NCI-H510A treated with DMSO at 0.1 percent for 48 hours (cell line): Measurements from ENCODE around the gene ZNF446.
"Not testable (repeated sequence)": the region's sequence is repeated elsewhere in the genome, so short reads cannot be mapped to it uniquely, and the experiment has no call there.

Experiments
- DNase-seq: peaks from one replicate; lab custom pipeline; 2025; lab: John Stamatoyannopoulos, UW

ZNF446 gene

GRCh38 chr19:58475714-58476497 lies at the start of gene ZNF446:
ZNF446 (plus strand) TSS chr19:58476352; CDS start chr19:58477219, 867 bp downstream.
- DNase-seq, result peak; percentile 97

DNA sequence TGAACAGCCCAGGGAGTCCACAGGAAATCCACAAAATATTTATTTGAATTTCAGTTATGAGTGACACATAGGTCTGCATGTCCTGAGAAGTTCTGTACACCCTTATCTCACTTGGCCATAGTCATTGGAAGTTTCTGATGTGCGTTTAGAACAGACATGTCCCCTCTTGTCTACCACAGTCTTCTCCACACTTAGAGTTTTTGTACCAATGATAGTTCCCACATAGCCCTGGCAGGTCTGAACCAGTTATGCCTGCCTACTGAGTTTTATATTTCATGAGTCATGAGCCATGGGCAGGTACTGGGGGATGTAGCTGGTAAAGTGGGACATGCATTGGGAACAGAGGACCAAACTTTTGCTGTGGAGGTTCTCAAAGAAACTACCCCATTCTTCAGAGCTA lies 47.5 kb upstream of the ZNF446 start:
- DNase-seq, result no peak

- DNase-seq, result no peak
Measured at GRCh38 chr19:58429745-58430144, 46.4 kb upstream of the ZNF446 start.

GRCh38 chr19:58434217-58434616 lies 41.9 kb upstream of the ZNF446 start:
- no peak for DNase-seq

DNA sequence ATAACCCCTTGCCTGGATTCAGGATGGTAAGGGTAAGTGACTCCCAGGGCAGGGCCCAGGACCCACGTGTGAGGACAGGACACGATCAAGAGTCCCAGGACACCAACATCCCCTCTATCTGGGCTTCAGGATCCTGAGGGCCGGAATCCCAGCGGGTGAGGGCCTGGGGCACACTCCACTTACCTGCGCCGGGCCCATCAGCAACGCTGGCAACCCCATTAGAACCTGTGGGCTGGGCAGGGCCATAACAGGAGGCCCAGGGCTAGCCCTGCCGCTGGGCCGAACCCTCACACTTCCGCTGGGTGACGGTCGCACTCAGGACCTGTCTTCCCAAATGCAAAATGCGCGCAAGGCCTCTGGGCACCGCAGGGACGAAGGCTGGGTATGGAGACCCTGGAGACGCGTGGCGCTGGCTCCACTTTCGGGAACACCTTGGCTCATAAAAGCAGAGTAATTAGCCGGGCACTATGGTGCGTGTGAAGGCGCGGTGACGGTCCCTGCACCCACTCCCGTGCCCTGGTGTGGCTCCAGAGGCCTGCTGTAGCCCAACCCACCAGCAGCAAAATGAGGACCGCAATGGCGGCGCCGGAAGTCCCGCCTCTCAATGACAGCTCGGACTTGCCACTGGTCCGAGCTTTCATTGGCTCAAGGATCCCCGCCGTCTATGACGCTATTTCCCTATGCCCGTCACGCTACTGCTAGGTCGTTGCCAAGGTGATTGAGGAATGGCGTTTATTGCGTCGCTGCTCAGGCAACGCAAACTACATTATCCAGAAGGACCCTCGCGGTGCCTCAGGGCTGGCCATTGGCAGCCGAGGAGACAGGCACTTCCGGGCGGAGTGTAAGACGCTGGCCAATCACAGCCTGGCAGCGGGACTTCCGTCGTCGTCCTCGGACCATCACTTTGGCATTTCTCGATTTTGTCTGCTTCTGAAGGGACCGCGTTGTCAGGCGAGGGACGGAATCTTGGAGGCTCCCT lies 36.3 kb upstream of the ZNF446 start, which contains the start of gene ZNF132:
TSS of gene ZNF132 (minus strand) at position 578 of the 979 bp plus-strand sequence. CDS start at position 246, 332 bp downstream.
- DNase-seq, result peak; percentile 94

GRCh38 chr19:58440556-58440955 lies 35.6 kb upstream of the ZNF446 start:
- DNase-seq, result no peak

DNA sequence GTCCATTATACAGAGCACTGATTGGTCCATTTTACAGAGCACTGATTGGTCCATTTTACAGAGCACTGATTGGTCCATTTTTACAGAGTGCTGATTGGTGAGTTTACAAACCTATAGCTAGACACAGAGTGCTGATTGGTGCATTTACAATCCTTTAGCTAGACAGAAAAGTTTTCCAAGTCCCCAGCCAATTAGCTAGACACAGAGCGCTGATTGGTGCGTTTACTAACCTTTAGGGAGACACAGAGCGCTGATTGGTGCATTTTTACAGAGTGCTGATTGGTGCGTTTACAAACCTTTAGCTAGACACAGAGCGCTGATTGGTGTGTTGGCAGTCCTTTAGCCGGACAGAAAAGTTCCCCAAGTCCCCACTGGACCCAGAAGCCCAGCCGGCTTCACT lies 33.2 kb upstream of the ZNF446 start:
- not testable (repeated sequence) for DNase-seq

DNA sequence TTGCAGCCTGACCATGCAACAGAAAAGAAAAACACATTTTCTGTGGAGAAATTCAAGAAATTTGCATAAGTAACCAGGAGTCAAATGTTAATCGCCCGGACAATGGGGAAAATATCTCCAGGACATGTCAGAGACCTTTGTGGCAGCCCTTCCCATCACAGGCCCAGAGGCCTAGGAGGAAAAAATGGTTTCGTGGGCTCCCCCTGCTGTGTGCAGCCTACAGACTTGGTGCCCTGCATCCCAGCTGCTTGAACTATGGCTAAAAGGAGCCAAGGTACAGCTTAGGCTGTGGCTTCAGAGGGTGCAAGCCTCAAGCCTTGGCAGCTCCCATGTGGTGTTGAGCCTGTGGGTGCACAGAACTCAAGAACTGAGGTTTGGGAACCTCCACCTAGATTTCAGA lies 27.3 kb upstream of the ZNF446 start:
- DNase-seq, result not testable (repeated sequence)

- not testable (repeated sequence) for DNase-seq
Measured at GRCh38 chr19:58449980-58450379, 26.2 kb upstream of the ZNF446 start.

DNA sequence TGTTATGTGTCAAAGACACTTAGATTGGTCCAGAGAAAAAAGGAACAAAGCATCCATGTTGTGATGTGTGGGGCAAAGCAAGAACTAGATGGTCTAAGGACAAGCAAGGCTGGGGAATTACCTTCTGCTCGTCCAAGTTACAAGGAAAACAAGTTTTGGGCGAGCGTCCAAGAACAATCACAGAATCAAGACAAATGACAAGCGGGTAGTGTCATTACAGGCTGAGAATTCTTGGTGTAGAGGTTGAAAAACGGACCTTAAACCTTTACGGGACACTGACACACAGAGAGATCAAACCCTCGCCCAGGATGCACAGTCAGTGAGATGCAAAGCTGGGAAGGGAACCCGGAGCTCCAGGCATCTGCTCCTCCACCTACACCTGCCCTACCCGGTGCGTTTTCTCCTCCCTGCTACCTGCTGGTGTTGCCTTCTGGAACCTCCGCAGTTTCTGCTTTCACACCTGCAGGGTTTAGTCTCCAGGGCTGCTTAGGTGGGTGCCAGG lies 25.2 kb upstream of the ZNF446 start:
- DNase-seq, result peak; percentile 70

DNA sequence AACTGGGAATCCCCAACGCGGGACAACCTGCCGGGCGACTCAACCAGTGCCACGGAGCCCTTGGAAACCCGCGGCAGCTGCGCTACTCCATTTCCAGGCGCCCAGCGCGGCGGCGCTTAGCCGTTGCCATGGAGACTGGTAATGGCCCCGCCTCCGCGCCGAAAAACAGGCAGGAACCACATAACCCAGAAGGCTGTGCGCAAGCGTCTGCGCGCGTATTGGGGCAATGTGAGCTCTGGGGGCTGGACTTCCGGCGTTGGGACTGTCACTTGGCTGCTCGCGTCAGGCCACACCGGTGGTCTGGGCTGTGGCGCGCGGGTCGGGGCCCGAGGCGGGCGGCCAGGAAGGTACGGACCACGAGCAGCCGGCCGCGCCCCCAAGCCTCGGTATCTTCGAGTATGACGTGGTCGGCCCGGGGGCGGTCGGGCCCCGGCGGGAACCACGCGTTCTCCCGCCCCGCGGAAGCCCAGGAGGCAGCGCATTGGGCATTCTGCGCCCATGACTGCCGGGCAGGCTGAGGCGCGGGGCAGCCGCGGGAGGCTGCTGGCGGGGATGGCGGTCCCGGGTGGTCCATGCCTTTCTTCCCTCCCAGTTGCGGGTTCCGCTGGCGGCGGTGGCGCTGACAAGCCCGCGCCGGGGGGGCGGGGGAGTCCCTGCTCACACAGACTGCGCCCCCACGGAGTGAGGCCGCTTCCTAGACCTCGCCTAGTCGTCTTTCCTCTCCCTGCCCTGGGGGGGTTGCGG lies 24.6 kb upstream of the ZNF446 start, which contains the start of gene ZNF324B:
TSS of gene ZNF324B (plus strand) at position 265 of the 744 bp plus-strand sequence. CDS start 2,080 bp downstream, outside the sequence.
- peak; percentile 92 for DNase-seq

DNA sequence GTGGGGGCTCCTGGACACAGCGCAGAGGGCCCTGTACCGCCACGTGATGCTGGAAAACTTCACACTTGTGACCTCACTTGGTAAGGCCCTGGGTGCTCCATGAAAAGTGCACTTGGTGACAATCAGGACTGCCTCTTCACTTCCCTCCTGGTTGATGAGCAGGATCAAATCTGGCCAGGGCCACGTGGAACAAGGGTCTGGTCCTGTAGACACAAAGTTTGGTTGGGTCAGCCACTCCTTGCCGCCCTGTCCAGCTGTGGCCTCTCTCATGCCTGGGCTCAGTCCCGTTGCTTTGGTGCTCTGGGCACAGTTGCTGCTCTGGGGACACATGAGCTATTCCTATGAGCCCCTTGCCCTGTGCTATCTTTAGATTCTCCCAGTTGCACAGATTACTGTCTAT lies 22.4 kb upstream of the ZNF446 start:
- no peak for DNase-seq

DNA sequence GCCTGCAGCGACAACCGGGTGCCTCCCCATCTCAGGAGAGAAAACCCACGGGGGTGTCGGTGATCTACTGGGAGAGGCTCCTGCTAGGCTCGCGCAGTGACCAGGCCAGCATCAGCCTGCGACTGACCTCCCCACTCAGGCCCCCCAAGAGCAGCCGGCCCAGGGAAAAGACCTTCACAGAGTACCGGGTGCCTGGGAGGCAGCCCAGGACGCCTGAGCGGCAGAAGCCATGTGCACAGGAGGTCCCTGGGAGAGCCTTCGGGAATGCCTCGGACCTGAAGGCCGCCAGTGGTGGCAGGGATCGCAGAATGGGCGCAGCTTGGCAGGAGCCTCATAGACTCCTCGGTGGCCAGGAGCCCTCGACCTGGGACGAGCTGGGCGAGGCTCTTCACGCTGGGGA lies 20.8 kb upstream of the ZNF446 start:
- DNase-seq, result no peak

DNA sequence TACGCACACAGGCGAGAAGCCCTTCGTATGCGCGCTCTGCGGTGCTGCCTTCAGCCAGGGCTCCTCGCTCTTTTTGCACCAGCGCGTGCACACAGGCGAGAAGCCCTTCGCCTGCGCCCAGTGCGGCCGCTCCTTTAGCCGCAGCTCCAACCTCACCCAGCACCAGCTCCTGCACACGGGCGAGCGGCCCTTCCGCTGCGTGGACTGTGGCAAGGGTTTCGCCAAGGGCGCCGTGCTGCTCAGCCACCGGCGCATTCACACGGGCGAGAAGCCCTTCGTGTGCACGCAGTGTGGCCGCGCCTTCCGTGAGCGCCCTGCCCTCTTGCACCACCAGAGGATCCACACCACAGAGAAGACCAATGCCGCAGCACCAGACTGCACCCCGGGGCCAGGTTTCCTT lies 20.0 kb upstream of the ZNF446 start:
- DNase-seq, result no peak

- DNase-seq, result no peak
Measured at GRCh38 chr19:58460039-58460438, 16.1 kb upstream of the ZNF446 start.

DNA sequence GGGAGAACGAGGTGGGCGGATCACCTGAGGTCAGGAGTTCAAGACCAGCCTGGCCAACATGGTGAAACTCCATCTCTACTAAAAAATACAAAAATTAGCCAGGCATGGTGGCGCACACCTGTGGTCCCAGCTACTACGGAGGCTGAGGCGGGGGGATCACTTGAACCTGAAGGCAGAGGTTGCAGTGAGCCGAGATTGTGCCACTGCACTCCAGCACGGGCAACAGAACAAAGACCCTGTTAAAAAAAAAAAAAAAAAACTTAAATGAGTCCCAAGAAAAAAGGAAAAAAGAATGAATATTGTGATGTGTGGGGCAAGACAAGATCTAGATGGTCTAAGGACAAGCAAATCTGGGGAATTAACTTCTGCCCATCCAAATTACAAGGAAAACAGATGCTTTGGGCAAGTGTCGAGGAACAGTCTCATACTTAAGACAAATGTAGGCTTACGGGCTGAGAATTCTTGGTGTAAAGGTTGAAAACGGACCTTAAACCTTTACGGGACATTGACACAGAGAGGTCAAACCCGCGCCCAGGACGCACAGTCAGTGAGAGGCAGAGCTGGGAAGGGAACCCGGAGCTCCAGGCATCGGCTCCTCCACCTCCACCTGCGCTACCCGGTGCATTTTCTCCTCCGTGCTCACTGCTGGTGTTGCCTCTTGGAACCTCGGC lies 9.9 kb upstream of the ZNF446 start:
- no peak for DNase-seq

GRCh38 chr19:58466760-58467589 lies 9.2 kb upstream of the ZNF446 start, which contains the start of gene ZNF324:
ZNF324 (plus strand) TSS chr19:58467080; CDS start chr19:58469186, 2,106 bp downstream.
- peak; percentile 92 for DNase-seq

DNA sequence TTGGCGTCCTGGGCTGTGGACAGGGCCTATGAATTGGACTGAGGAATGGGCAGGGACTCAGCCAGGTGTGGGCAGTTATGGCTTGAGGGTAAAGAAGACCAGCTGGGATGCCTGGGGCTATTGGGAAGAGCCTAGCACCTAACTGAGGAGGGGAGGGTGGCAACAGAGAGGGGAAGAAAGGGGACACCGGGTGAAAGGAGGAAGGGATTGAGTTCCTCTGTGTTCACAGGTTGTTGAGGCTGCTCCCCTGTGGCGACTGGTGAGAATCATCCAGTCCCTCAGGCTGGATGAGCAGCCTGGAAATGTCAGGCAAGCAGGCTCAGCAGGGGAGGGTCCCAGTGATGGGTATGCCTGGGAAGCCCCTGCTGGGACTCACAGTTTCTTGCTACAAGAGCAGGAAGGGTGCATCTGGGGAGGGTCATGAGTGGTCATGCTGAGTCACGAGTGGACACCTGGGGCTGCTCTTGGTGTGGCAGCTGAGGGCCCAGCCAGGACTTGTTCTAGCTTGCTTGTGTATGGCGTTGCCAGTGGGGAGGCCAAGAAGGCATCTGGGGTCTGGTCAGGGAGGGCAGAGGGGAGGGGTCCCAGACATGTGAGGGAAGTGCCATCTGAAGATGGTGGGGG lies 7.8 kb upstream of the ZNF446 start:
- DNase-seq, result no peak

DNA sequence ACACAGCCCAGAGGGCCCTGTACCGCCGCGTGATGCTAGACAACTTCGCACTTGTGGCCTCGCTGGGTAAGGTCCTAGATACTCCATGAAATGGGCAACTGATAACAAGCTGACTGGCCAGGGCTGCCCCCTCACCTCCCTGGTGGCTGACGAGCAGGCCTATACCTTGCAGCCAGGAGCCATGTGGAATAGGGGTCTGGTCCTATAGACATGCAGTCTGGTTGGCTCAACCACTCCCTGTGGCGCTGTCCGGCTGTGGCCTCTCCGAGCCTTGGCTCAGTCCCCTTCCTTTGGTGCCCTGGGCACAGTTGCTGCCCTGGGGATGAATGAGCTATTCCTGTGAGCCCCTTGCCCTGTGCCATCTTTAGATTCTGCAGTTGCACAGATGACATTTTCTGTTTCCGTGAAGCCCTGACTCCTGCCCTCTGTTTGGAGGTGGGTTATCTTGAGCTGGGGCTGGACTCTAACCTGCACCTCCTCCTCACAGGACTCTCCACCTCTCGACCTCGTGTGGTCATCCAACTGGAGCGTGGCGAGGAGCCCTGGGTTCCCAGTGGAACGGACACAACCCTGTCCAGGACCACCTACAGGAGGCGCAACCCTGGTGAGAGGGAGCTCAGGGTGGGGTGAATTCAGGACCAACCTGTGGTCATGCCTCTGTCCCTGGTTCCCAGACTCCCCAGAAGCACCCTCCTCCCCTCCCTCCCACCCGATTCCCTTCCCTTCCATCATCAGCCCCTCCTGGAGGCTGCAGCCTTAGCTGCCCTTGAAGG lies 6.7 kb upstream of the ZNF446 start:
- DNase-seq, result no peak
